ENCODE measurements around the gene MTM1.

The MTM1 gene

DNA sequence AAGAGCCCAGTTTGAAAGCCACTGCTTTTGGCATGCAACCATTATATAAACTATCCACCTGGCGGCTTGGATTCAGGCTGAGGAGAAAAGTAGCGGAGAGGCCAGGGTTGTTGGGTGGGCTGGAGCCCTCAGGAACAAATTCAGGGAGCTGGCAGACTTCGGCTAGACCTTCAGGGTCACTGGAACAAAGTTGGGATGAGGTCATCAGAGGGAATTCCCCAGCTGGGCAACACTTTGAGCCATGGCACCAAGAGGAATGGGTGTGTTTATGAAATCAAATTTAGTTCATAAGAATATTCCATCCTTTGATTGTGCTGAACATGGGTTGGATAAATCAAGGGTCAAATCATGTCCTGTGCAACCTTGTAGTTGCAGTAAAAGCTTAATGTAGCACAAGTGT is 146.8 kb downstream of the MTM1 start:
- no peak for DNase-seq (ENCODE audit: low read depth)

GRCh38 chrX:150719621-150720020 is 151.2 kb downstream of the MTM1 start:
- no peak for DNase-seq (ENCODE audit: low read depth)

All from stromal cell of bone marrow (primary cell).